Measurements from ENCODE around the gene UBTD1.
"Not testable (repeated sequence)": the region's sequence is repeated elsewhere in the genome, so short reads cannot be mapped to it uniquely, and the experiment has no call there.

UBTD1 gene

DNA sequence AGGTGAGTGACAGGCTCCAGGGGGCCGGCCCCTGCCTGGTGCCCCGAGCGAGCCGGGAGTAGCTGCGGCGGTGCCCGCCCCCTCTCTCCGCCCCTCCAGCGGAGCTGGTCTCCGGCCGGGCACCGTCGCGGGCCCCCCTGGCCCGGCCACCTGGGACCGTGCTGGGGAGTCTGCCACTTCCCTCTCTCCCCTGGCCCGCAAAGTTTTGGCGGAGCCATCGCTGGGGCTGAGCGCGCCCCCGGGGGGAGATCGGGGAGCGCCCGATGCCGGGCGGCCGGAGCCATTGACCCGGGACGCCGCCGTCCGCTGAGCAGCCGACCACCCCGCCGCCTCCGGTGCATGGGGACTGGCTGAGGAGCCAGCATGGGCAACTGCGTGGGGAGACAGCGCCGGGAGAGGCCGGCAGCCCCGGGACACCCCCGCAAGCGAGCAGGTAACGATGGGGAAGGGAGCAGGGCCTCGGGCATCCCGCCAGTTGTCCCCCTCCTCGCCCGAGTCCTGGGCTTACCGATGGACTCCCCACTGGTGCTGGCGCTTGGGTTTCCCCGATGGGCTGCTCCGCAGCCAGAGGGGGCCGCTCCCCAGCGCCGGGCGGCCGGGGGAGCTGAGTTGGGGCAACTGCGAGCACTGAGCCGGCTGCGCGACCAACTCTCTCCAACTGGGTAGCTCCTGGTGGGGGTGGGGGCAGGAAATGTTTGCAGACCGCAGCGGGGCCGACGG lies at the start of gene UBTD1:
UBTD1 (plus strand) TSS at position 84 of the 720 bp plus-strand sequence; CDS start at position 364, 280 bp downstream.
- peak; percentile 55 for DNase-seq

DNA sequence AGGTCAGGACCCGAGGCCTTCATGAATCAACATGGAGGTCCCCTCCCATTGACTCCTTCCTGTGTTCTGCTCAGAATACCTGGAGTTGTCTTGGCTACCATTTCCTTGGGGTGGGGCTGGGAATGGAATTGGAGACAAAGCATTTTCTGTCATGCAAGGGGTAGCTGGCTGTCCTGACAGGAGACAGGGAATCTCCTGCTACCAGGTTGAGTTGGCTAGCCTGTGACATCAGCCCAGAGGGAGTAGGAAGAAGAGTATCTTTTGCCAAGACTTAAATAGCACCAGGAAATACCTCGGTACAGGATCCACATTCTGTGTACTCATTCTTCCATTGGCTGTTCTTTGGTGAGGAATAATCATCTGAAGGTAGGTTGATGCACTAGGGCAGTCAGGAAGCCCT lies 47.9 kb upstream of the UBTD1 start:
- no peak for DNase-seq

DNA sequence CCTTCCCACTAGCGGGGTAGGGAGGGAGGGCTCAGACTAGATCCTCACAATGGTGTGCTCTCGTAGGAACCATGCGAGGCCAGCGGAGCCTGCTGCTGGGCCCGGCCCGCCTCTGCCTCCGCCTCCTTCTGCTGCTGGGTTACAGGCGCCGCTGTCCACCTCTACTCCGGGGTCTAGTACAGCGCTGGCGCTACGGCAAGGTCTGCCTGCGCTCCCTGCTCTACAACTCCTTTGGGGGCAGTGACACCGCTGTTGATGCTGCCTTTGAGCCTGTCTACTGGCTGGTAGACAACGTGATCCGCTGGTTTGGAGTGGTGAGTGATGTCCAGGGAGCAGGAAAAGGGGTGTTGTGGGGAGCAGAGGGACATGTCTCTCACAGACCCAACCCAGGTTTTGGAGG lies 47.1 kb upstream of the UBTD1 start:
- no peak for DNase-seq

DNA sequence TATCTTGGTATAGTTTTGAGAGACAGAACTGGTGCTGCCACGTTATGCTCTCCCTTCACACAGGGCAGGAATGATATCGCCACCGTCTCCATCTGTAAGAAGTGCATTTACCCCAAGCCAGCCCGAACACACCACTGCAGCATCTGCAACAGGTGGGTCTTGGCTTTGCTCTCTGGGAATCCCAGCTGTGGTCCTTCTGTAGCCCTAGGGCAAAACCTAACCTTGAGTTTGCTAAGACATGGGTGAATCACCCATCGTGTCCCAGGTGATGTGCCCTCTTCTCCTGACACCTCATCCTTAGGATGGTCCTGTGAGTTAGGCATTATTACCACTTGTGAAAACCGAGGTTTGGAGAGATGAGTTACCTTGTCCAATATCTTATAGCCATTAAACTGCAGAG lies 46.4 kb upstream of the UBTD1 start:
- DNase-seq, result no peak

DNA sequence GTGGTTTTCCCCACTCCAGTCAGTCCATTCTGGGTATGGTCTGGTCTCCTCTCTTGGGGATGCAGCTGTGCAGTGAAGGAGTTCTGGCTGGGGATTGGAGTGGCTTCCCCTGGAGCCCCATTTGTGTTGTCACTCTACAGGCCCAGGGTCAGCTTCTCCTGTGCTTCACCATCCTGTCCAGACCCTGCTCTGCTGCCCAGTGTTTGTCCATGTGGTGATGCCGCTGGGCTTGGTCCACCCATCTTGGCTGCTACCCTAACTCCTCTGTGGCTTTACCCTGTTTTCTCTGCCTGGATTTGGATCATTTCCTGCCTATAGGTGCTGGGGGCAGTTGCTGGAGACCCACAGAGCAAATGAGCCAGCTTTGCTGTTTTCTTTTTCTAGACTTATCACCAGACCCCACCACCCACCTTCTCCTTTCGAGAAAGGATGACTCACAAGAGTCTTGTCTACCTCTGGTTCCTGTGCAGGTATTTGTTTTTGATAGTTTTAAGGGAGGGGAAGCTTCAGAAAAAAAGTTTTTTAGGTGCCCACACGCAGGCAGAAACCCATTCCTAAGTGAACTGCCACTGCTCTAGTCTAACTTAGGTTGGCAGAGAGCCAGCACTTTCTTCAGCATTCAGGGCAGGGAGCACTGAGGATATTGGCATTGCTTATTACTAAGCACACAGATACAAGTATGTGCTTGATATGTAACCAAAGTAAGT lies 44.2 kb upstream of the UBTD1 start:
- no peak for DNase-seq

DNA sequence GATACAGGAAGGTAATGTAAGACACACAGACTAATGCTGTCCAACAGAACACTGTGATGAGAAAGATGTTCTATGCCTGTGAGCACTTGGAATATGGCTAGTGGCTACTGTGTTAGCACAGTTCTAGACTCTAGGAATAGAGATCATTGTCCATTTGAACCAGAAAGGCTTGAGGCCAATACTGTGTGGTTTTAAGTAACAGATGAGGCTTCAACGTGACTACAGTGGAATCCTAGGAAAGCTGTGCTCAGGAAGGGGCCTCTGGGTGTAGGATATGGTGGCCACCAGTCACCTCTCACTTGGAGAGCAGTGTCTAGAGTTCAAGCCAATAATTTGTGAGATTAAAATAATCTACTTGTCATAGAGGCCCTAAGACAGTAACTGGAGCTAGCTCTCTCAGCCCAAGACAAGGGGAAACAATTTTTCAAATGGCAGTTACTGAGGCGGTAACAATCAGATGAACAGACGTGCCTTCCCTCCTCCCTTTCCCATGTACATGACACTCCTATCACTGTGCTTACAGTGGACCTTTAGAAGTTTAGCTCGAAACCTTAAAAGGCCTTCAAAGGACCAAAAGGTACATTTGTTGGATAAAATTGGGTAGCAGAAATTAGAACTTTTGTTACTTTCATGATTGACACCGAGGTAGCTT lies 42.6 kb upstream of the UBTD1 start:
- DNase-seq, result no peak

DNA sequence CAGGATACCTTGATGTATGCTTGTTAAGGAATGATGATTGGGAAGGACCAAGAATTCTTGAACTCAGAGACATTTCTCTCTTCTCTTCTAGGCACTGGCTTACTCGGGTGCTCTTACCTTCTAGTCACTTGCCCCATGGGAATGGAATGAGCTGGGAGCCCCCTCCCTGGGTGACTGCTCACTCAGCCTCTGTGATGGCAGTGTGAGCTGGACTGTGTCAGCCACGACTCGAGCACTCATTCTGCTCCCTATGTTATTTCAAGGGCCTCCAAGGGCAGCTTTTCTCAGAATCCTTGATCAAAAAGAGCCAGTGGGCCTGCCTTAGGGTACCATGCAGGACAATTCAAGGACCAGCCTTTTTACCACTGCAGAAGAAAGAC lies 42.0 kb upstream of the UBTD1 start:
- no peak for DNase-seq

- DNase-seq, result no peak
Measured at GRCh38 chr10:97459111-97459510, 39.6 kb upstream of the UBTD1 start.

GRCh38 chr10:97459933-97460332 lies 38.8 kb upstream of the UBTD1 start:
- no peak for DNase-seq

GRCh38 chr10:97462309-97462708 lies 36.4 kb upstream of the UBTD1 start:
- no peak for DNase-seq

- DNase-seq, result peak; percentile 76
Measured at GRCh38 chr10:97463363-97464132, 35.2 kb upstream of the UBTD1 start.

GRCh38 chr10:97464226-97464625 lies 34.5 kb upstream of the UBTD1 start:
- DNase-seq, result no peak

DNA sequence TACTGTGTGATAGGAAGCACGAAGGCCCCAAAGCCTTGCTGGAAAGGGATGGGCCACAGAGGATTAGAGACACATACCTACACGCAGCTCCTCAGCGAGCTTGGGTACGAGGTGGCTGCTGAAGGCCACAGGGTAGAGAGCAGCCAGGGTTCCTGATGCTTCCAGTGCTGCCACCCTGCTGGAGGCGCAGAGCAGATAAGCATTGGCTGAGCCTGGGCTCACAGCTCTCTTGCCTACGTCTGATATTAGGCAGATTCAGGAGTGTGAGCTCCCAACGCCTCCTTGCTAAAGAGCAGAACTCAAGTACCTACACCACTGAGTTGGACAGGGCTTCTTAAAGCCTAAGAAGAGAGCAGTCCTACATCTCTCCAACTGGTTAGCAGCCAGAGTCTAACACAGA lies 32.7 kb upstream of the UBTD1 start:
- no peak for DNase-seq

- DNase-seq, result no peak
Measured at GRCh38 chr10:97466755-97467154, 32.0 kb upstream of the UBTD1 start.

- DNase-seq, result no peak
Measured at GRCh38 chr10:97468162-97468561, 30.6 kb upstream of the UBTD1 start.

- not testable (repeated sequence) for DNase-seq
Measured at GRCh38 chr10:97468781-97469180, 29.9 kb upstream of the UBTD1 start.

GRCh38 chr10:97474918-97475317 lies 23.8 kb upstream of the UBTD1 start:
- no peak for DNase-seq

GRCh38 chr10:97475936-97476594 lies 22.7 kb upstream of the UBTD1 start:
- peak; percentile 35 for DNase-seq

DNA sequence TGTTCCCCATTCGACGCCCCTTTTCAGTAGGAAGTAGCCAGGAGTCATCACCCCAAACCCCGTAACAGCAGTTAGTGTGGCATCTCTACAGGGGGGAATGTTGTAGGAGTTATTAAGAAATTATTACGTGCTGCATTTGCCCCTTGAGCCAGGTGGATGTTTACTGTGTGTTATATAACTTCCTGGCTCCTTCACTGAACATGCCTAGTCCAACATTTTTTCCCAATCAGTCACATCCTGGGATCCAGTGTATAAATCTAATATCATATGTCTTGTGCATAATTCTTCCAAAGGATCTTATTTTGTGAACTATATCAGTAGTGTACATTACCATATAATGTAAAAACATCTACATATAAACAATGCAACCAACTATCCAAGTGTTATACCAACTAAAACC lies 19.3 kb upstream of the UBTD1 start:
- DNase-seq, result not testable (repeated sequence)

DNA sequence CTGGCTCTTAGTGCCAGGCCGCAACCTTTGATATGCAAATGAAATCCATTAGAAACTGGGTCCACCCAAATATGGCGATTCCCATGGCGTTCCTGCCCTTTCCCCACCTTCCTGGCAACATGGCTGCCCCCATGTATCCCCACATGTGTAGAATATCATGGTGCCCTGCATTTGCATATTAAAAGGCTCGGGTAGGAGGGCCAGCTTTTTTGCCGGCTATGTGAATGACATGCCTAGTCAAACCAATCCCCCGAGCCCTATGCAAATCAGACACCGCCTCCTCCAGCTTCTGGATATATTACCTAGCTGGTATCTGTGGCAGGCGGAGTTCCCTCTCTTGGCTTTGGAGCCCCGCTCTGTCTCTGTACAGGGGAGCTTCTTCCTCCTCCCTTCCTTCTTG lies 18.8 kb upstream of the UBTD1 start:
- no peak for DNase-seq

DNA sequence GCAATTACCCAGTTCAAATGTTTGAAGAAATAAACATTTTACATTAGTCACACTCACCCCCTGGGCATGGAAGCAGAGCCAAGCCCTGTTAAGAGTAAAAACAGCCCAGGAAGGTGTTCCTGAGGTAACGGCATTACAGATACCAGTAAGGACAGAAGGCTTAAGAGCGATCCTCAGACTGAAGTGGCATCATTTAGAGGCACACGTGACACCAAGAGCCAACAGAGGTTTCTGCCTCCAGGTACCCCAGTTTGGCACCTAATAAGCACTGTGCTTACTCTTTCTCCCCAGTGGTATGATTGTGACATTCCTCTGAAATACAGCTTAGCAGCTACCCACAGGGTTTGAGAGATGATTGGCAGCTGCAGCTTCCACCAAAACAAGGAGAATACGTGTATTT lies 17.7 kb upstream of the UBTD1 start:
- DNase-seq, result no peak

GRCh38 chr10:97482381-97482780 lies 16.3 kb upstream of the UBTD1 start:
- DNase-seq, result no peak

- DNase-seq, result no peak
Measured at GRCh38 chr10:97483506-97483905, 15.2 kb upstream of the UBTD1 start.

Measured in fibroblast of skin of right quadriceps (primary cell).